Measurements from ENCODE around the gene ZNF445.

ZNF445 gene

GRCh38 chr3:44415421-44415820 is 62.0 kb downstream of the ZNF445 start:
- TF ChIP-seq RAD21 (IDR thresholded peaks at IDR 0.05; ENCODE audit: low read depth), result no peak

- TF ChIP-seq CREB1 (IDR thresholded peaks at IDR 0.05; ENCODE audit: low read depth), result no peak
- no peak for TF ChIP-seq CEBPB (IDR thresholded peaks at IDR 0.05)
- no peak for TF ChIP-seq USF1 (IDR thresholded peaks at IDR 0.05)
- no peak for TF ChIP-seq TEAD4 (IDR thresholded peaks at IDR 0.05)
- no peak for TF ChIP-seq RAD21 (IDR thresholded peaks at IDR 0.05; ENCODE audit: low read depth)
- TF ChIP-seq MAX (IDR thresholded peaks at IDR 0.05), result no peak
- no peak for TF ChIP-seq EP300 (IDR thresholded peaks at IDR 0.05; ENCODE audit: borderline replicate concordance)
- TF ChIP-seq TAF1 (IDR thresholded peaks at IDR 0.05; ENCODE audit: low read depth), result no peak
- no peak for TF ChIP-seq ZBTB7A (IDR thresholded peaks at IDR 0.05; ENCODE audit: low read depth)
- TF ChIP-seq NFIC (IDR thresholded peaks at IDR 0.05), result no peak
- no peak for TF ChIP-seq EGR1 (IDR thresholded peaks at IDR 0.05)
- no peak for TF ChIP-seq FOXM1 (IDR thresholded peaks at IDR 0.05; ENCODE audit: borderline replicate concordance, low read depth)
- TF ChIP-seq REST (IDR thresholded peaks at IDR 0.05; ENCODE audit: low read depth), result no peak
- no peak for TF ChIP-seq TCF12 (IDR thresholded peaks at IDR 0.05; ENCODE audit: low read depth)
- TF ChIP-seq YY1 (IDR thresholded peaks at IDR 0.05; ENCODE audit: low read depth), result no peak
Measured at GRCh38 chr3:44414517-44415090, 62.9 kb downstream of the ZNF445 start.

- TF ChIP-seq USF1 (IDR thresholded peaks at IDR 0.05) (no peak), CREB1 (IDR thresholded peaks at IDR 0.05; ENCODE audit: low read depth) (no peak), MAX (IDR thresholded peaks at IDR 0.05) (no peak), TEAD4 (IDR thresholded peaks at IDR 0.05) (no peak), ZBTB7A (IDR thresholded peaks at IDR 0.05; ENCODE audit: low read depth) (no peak), RAD21 (IDR thresholded peaks at IDR 0.05; ENCODE audit: low read depth) (no peak), NFIC (IDR thresholded peaks at IDR 0.05) (no peak)
Measured at GRCh38 chr3:44412365-44412764, 65.1 kb downstream of the ZNF445 start.

GRCh38 chr3:44411031-44411645 is 66.3 kb downstream of the ZNF445 start:
- TF ChIP-seq NFIC (IDR thresholded peaks at IDR 0.05) (no peak), CEBPB (IDR thresholded peaks at IDR 0.05) (no peak), TEAD4 (IDR thresholded peaks at IDR 0.05) (no peak), EGR1 (IDR thresholded peaks at IDR 0.05) (no peak), USF1 (IDR thresholded peaks at IDR 0.05) (no peak), RAD21 (IDR thresholded peaks at IDR 0.05; ENCODE audit: low read depth) (no peak)

GRCh38 chr3:44409640-44410410 is 67.6 kb downstream of the ZNF445 start:
- TF ChIP-seq TAF1 (IDR thresholded peaks at IDR 0.05; ENCODE audit: low read depth) (no peak), NFIC (IDR thresholded peaks at IDR 0.05) (no peak), TCF12 (IDR thresholded peaks at IDR 0.05; ENCODE audit: low read depth) (no peak), USF1 (IDR thresholded peaks at IDR 0.05) (no peak), EP300 (IDR thresholded peaks at IDR 0.05; ENCODE audit: borderline replicate concordance) (no peak), EGR1 (IDR thresholded peaks at IDR 0.05) (no peak), CEBPB (IDR thresholded peaks at IDR 0.05) (no peak), TEAD4 (IDR thresholded peaks at IDR 0.05) (no peak)

- TF ChIP-seq REST (IDR thresholded peaks at IDR 0.05; ENCODE audit: low read depth), result no peak
- TF ChIP-seq CEBPB (IDR thresholded peaks at IDR 0.05), result no peak
Measured at GRCh38 chr3:44402548-44402947, 74.9 kb downstream of the ZNF445 start.
